Keratinocyte (primary cell): ENCODE results near the gene GJD2. TPM values are rescaled to one million over a fixed set of nuclear protein-coding genes. Genes with fewer than 3 reads are reported as not detected.

ENCODE experiments used
- DNase-seq: peaks from one replicate; pipeline ENCODE4 v3.0.0-alpha.2; 2011; ENCODE audit warnings: low read depth, missing footprints, low spot score
- FAIRE-seq: peaks from 2 replicates; lab custom pipeline; 2011; peaks lifted over from hg19 to GRCh38; lab: Jason Lieb, UNC
- H2AFZ ChIP-seq: 2 replicates; pipeline ENCODE4 v1.6.0; 2012; ENCODE audit warnings: low read length, control low read depth, inconsistent platforms; ENCODE audit not compliant: control insufficient read depth
- H3K27ac ChIP-seq: 2 replicates; pipeline ENCODE4 v1.5.1; 2011; ENCODE audit warnings: low read length; ENCODE audit not compliant: control insufficient read depth, insufficient read depth
- H3K27me3 ChIP-seq: 3 replicates; pipeline ENCODE4 v1.6.0; 2011; ENCODE audit warnings: low read length; ENCODE audit not compliant: control insufficient read depth, insufficient read depth; ENCODE audit errors: extremely low read depth
- H3K36me3 ChIP-seq, 2 experiments: 2 replicates in 1 of 2; 3 replicates in 1 of 2; pipeline ENCODE4 v1.5.1; 2011; ENCODE audit warnings: low read length in 2 of 2, mild to moderate bottlenecking in 1 of 2; ENCODE audit not compliant: control insufficient read depth in 2 of 2, insufficient read depth in 2 of 2; ENCODE audit errors: extremely low read depth in 1 of 2
- H3K4me1 ChIP-seq: 3 replicates; pipeline ENCODE4 v1.5.1; 2011; ENCODE audit warnings: low read length; ENCODE audit not compliant: control insufficient read depth, insufficient read depth; ENCODE audit errors: extremely low read depth
- H3K4me2 ChIP-seq: 3 replicates; pipeline ENCODE4 v1.6.0; 2011; ENCODE audit warnings: low read depth, low read length; ENCODE audit not compliant: control insufficient read depth, insufficient read depth; ENCODE audit errors: extremely low read depth
- H3K4me3 ChIP-seq, 3 experiments: fragments of 200-600 bp in 1 of 3; sonication (generic) in 1 of 3; 2 replicates in 2 of 3; 3 replicates in 1 of 3; pipeline ENCODE4 v1.5.1; 2011 to 2016; ENCODE audit warnings: low read length in 3 of 3, mild to moderate bottlenecking in 3 of 3, control low read depth in 2 of 3, inconsistent platforms in 1 of 3, low read depth in 1 of 3, mixed read lengths in 1 of 3, mixed run types in 1 of 3, moderate library complexity in 1 of 3; ENCODE audit not compliant: control insufficient read depth in 2 of 3, insufficient read depth in 2 of 3; ENCODE audit errors: extremely low read depth in 1 of 3
- H3K79me2 ChIP-seq: 2 replicates; pipeline ENCODE4 v1.6.0; 2012; ENCODE audit warnings: low read length; ENCODE audit not compliant: control insufficient read depth, insufficient read depth
- H3K9ac ChIP-seq: 3 replicates; pipeline ENCODE4 v1.6.0; 2011; ENCODE audit warnings: low read length; ENCODE audit not compliant: control insufficient read depth, insufficient read depth; ENCODE audit errors: extremely low read depth
- H3K9me1 ChIP-seq: 3 replicates; pipeline ENCODE4 v1.6.0; 2011; ENCODE audit warnings: low read length; ENCODE audit not compliant: control insufficient read depth, insufficient read depth; ENCODE audit errors: extremely low read depth
- H3K9me3 ChIP-seq: 2 replicates; pipeline ENCODE4 v1.5.1; 2012; ENCODE audit warnings: low read depth, low read length; ENCODE audit not compliant: control insufficient read depth
- H4K20me1 ChIP-seq: 3 replicates; pipeline ENCODE4 v1.6.0; 2011; ENCODE audit warnings: low read length; ENCODE audit not compliant: control insufficient read depth, insufficient read depth; ENCODE audit errors: extremely low read depth
- EZH2 ChIP-seq: IDR thresholded peaks from one replicate; pipeline ENCODE4 v1.6.1; 2012; ENCODE audit warnings: inconsistent platforms, mild to moderate bottlenecking, low read length, moderate library complexity
- dilution Hi-C: fragments of 300-500 bp; cut with MboI; formaldehyde crosslinking; loops from one replicate; pipeline ENCODE4 v1.7.0; 2020; ENCODE audit warnings: low sequenced_read_pairs; ENCODE audit not compliant: extremely low pct_ligation_motif_present
- polyA plus RNA-seq, 5 experiments: library from polyadenylated mRNA; depleted of rRNA in 3 of 5; stranded (reverse) in 3 of 5; stranded (forward) in 1 of 5; unstranded in 1 of 5; fragments of >200 nt; gene quantifications; 1 replicate in 1 of 5; 2 replicates in 3 of 5; 3 replicates in 1 of 5; pipeline versions ENCODE4 v1.2.1 to v1.2.3, GENCODE V29; 2011 to 2012; ENCODE audit warnings: missing spikeins in 2 of 5, low read depth in 1 of 5, low replicate concordance in 1 of 5
- TF ChIP-seq, protein P1 (sequence below), 3 experiments: IDR thresholded peaks in 1 of 3; conservative IDR thresholded peaks in 1 of 3; optimal IDR thresholded peaks in 1 of 3; 2 replicates in 2 of 3; 3 replicates in 1 of 3; pipeline versions ENCODE3 to v1.5.1; 2011; ENCODE audit warnings: low read length in 3 of 3, mild to moderate bottlenecking in 3 of 3, moderate library complexity in 2 of 3, control low read depth in 1 of 3, inconsistent platforms in 1 of 3; ENCODE audit not compliant: insufficient read depth in 2 of 3; ENCODE audit errors: extremely low read depth in 1 of 3

Gene GJD2
- polyA plus RNA-seq, 1 donor (not counting 4 experiments of a cell fraction or from before 2014, with no cell fraction given), result not detected

- Histone ChIP-seq H3K4me2 (no peak overlapping the region), H3K9me1 (no peaks in the 10 kb centered on the region), H3K4me1 (peaks cover under 1% of the 10 kb centered on the region), H4K20me1 (no peaks in the 10 kb centered on the region), H3K4me3 (no peak overlapping the region), H2AFZ (no peak overlapping the region), H3K9me3 (no peaks in the 10 kb centered on the region), H3K27ac (no peak overlapping the region), H3K9ac (no peak overlapping the region), H3K27me3 (peaks cover 12% of the 10 kb centered on the region), H3K79me2 (no peaks in the 10 kb centered on the region), H3K36me3 (no peaks in the 10 kb centered on the region)
- DNase-seq (no peak), FAIRE-seq (no peak)
- no peak for TF ChIP-seq EZH2
- TF ChIP-seq, protein P1, sequence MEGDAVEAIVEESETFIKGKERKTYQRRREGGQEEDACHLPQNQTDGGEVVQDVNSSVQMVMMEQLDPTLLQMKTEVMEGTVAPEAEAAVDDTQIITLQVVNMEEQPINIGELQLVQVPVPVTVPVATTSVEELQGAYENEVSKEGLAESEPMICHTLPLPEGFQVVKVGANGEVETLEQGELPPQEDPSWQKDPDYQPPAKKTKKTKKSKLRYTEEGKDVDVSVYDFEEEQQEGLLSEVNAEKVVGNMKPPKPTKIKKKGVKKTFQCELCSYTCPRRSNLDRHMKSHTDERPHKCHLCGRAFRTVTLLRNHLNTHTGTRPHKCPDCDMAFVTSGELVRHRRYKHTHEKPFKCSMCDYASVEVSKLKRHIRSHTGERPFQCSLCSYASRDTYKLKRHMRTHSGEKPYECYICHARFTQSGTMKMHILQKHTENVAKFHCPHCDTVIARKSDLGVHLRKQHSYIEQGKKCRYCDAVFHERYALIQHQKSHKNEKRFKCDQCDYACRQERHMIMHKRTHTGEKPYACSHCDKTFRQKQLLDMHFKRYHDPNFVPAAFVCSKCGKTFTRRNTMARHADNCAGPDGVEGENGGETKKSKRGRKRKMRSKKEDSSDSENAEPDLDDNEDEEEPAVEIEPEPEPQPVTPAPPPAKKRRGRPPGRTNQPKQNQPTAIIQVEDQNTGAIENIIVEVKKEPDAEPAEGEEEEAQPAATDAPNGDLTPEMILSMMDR (optimal IDR thresholded peaks at IDR 0.05 in 1 of 3, IDR thresholded peaks at IDR 0.05 in 1 of 3, conservative IDR thresholded peaks at IDR 0.05 in 1 of 3; ENCODE audit: extremely low read depth in 1 of 3, insufficient read depth in 2 of 3, low read length in 3 of 3), result no peak
- dilution Hi-C loops, result no loop called here
Measured at GRCh38 chr15:34737477-34737876, 17.3 kb downstream of the GJD2 start.

- H2AFZ ChIP-seq, result no peak overlapping the region
- TF ChIP-seq EZH2, result no peak
- TF ChIP-seq, protein P1 (optimal IDR thresholded peaks at IDR 0.05 in 1 of 3, IDR thresholded peaks at IDR 0.05 in 1 of 3, conservative IDR thresholded peaks at IDR 0.05 in 1 of 3; ENCODE audit: extremely low read depth in 1 of 3, insufficient read depth in 2 of 3, low read length in 3 of 3), result no peak
- H3K79me2 ChIP-seq, result no peaks in the 10 kb centered on the region
- H3K36me3 ChIP-seq, result no peaks in the 10 kb centered on the region
- H4K20me1 ChIP-seq, result no peaks in the 10 kb centered on the region
- DNase-seq (no peak), FAIRE-seq (no peak)
- no peak overlapping the region for H3K4me3 ChIP-seq
- H3K27ac ChIP-seq, result no peak overlapping the region
- H3K27me3 ChIP-seq, result peaks cover 7% of the 10 kb centered on the region
- H3K4me2 ChIP-seq, result no peak overlapping the region
- dilution Hi-C loops, result no loop called here
- H3K4me1 ChIP-seq, result peaks cover 4% of the 10 kb centered on the region
- no peak overlapping the region for H3K9ac ChIP-seq
- no peaks in the 10 kb centered on the region for H3K9me3 ChIP-seq
- no peaks in the 10 kb centered on the region for H3K9me1 ChIP-seq
Measured at GRCh38 chr15:34734303-34734702, 20.5 kb downstream of the GJD2 start.
